VCaP (cell line): Measurements from ENCODE around the gene EIF4G3.

Experiments
- H3K27ac ChIP-seq: fragments of 450-650 bp; 2 replicates; pipeline ENCODE4 v1.5.1; 2017
- CTCF ChIP-seq: fragments of 450-650 bp; conservative IDR thresholded peaks from 2 replicates; pipeline ENCODE4 v1.5.1; 2017; ENCODE audit warnings: mild to moderate bottlenecking, moderate library complexity

Gene EIF4G3

DNA sequence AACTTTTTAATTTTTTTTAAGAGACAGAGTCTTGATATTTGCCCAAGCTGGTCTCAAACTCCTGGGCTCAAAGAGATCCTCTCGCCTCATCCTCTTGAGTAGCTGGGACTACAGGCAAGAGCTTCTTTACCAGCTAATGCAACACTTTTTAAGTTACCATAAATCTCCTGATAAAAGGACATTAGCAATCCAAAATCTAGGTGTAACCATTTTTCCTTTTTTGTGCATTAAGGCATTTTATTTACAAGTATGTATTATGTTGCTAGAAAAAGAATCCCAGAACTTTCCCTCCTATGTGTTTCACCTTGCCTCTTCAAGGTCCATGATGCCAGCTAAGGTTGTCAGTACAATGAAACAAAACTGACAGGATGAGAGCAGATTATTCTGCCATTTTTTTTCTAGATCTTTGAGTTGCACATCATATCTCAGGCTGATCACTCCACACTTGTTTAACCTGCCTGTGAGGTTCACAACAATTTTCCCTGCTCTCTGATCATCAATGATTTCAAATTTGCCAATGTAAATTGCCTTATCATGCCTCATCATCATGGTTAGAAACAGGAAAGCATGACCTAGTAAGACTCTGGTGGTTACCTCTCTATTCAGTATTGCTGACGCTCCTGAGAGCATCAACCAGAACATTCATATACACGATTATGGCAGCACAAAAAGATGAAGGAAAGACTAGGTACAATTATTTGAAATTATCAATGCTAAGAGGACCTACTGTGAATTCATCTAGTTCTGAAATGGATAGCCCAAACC, 173.2 kb downstream of the EIF4G3 start:
- no peak overlapping the region for H3K27ac ChIP-seq
- no peak for TF ChIP-seq CTCF

DNA sequence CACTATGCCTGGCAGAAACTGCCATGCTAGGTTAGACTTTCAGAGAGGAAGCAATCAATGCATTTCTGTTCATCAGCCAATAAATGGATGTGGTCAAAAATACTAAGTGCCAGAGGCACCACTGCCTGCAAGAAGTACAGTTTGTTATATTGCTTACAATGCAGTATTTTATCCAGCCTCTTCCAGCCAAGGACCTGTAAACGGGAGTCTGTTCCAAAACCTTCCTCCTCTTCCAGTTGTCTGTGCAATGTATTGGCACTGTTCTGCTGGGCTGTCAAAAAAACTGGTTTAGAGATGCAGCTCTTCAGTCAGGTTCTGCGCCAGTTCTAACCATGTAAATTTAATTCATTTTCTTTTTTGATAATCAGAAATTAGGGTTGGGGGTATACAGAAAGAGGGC, 175.7 kb downstream of the EIF4G3 start:
- H3K27ac ChIP-seq = no peak overlapping the region
- no peak for TF ChIP-seq CTCF

DNA sequence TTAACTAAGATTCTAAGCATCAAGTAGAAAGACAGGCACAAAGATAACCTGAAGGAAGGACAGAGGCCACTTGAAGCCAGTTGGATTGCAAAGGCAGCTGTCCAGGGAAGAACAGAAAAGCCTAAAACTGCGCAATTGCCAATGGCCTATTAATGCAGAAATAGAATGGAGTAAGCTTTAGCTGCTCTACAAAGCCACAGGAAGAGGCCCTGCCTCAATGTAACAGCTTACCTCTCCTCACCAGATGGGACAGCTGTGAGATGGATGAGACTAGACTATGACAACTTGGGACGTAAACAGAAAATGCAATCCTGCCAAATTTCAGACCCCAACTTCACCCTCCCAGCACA, 176.5 kb downstream of the EIF4G3 start:
- no peak overlapping the region for H3K27ac ChIP-seq
- TF ChIP-seq CTCF = no peak

DNA sequence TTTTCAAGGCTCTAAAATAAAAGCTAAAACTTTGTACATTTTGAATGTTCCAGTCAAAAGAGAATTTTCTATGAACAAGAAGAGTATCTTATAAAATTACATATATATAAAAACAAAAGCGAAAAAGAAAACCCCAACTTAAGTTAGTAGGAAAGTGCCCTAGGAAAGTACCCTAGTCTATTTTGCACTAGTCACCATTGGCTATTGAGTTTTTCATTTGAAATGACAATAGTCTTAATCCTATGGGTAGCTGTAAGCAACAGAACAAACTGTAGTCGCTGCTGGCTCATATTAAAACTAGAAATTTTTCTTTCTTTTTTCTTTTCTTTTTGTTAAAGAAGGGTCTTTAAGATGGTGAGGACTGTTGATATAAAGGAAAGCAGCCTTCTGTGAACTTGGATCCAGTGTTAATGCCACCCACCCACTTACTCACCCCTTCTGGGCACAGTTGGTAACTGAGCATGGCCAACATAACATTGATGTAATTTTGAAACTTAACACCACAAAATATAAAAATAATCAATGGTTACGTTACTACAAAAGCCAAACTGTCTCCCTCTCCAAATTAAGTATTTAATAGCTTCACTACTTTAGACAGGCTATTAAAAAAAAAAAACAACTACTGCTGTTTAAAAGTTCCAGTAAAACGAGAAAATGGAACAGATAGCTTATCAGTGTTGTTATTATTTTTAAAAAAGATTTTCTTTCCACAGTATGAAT, 177.0 kb downstream of the EIF4G3 start:
- no peak overlapping the region for H3K27ac ChIP-seq
- TF ChIP-seq CTCF = no peak

DNA sequence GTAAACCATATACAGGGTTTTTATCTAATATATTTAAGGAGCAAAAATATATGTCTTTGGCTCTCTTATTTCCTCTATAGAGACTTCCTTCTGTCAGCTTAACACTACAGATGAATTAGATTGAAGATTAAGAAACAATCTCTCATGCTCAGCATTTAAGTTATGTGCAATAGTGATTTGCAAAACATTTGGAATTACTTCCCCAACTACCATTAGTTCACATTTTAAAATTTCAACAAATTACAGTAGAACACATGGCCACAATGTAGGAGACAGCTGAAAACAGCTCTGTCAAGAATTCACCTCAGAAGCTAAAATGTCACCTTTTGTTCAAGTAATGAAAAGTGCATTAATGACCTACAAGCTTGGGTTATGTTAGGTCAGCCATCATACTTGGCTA, 177.9 kb downstream of the EIF4G3 start:
- H3K27ac ChIP-seq = no peak overlapping the region

GRCh38 chr1:20997602-20998224, 179.0 kb downstream of the EIF4G3 start:
- no peak overlapping the region for H3K27ac ChIP-seq

More for the DNA sequence above, 177.9 kb downstream of the EIF4G3 start:
- TF ChIP-seq CTCF = no peak

More at GRCh38 chr1:20997602-20998224, 179.0 kb downstream of the EIF4G3 start:
- no peak for TF ChIP-seq CTCF
